Jurkat, Clone E6-1 (cell line): ENCODE measurements around the gene SLC38A4.
"Not testable (repeated sequence)": the region's sequence is repeated elsewhere in the genome, so short reads cannot be mapped to it uniquely, and the experiment has no call there.

Source experiments
- DNase-seq: peaks from one replicate; pipeline ENCODE4 v3.0.0-alpha.2; 2011; ENCODE audit warnings: low read depth, low spot score
- H3K4me3 ChIP-seq: 2 replicates; pipeline ENCODE4 v1.5.1; 2011; ENCODE audit warnings: mild to moderate bottlenecking, low read length, control low read depth, moderate library complexity

SLC38A4 gene

GRCh38 chr12:46785382-46785781 is 40.4 kb downstream of the SLC38A4 start:
- no peak overlapping the region for H3K4me3 ChIP-seq
- DNase-seq: no peak

GRCh38 chr12:46783871-46784270 is 41.9 kb downstream of the SLC38A4 start:
- no peak for DNase-seq
- no peak overlapping the region for H3K4me3 ChIP-seq

GRCh38 chr12:46779879-46780278 is 45.9 kb downstream of the SLC38A4 start:
- H3K4me3 ChIP-seq: no peak overlapping the region
- DNase-seq: no peak

- H3K4me3 ChIP-seq: no peak overlapping the region
- no peak for DNase-seq
Measured at GRCh38 chr12:46779063-46779462, 46.7 kb downstream of the SLC38A4 start.

GRCh38 chr12:46778415-46778814 is 47.4 kb downstream of the SLC38A4 start:
- no peak overlapping the region for H3K4me3 ChIP-seq
- DNase-seq: no peak

- no peak overlapping the region for H3K4me3 ChIP-seq
- no peak for DNase-seq
Measured at GRCh38 chr12:46777587-46777986, 48.2 kb downstream of the SLC38A4 start.

- DNase-seq: no peak
- H3K4me3 ChIP-seq: no peak overlapping the region
Measured at GRCh38 chr12:46775796-46776195, 50.0 kb downstream of the SLC38A4 start.

GRCh38 chr12:46774322-46774633 is 51.5 kb downstream of the SLC38A4 start:
- no peak for DNase-seq
- no peak overlapping the region for H3K4me3 ChIP-seq

GRCh38 chr12:46773586-46774321 is 52.0 kb downstream of the SLC38A4 start:
- DNase-seq: no peak
- H3K4me3 ChIP-seq: no peak overlapping the region

GRCh38 chr12:46771268-46771827 is 54.4 kb downstream of the SLC38A4 start:
- DNase-seq: no peak
- no peak overlapping the region for H3K4me3 ChIP-seq

GRCh38 chr12:46770501-46771183 is 55.2 kb downstream of the SLC38A4 start:
- no peak for DNase-seq
- no peak overlapping the region for H3K4me3 ChIP-seq

- no peak for DNase-seq
- H3K4me3 ChIP-seq: no peak overlapping the region
Measured at GRCh38 chr12:46764005-46764404, 61.8 kb downstream of the SLC38A4 start.

- no peak overlapping the region for H3K4me3 ChIP-seq
- no peak for DNase-seq
Measured at GRCh38 chr12:46763230-46763629, 62.6 kb downstream of the SLC38A4 start.

GRCh38 chr12:46754550-46754949 is 71.2 kb downstream of the SLC38A4 start:
- DNase-seq: no peak
- H3K4me3 ChIP-seq: no peak overlapping the region

- DNase-seq: peak; percentile 14
- no peak overlapping the region for H3K4me3 ChIP-seq
Measured at GRCh38 chr12:46752396-46752795, 73.4 kb downstream of the SLC38A4 start.

- no peak for DNase-seq
- no peak overlapping the region for H3K4me3 ChIP-seq
Measured at GRCh38 chr12:46751173-46751572, 74.6 kb downstream of the SLC38A4 start.

- no peak for DNase-seq
- H3K4me3 ChIP-seq: no peak overlapping the region
Measured at GRCh38 chr12:46749322-46749721, 76.5 kb downstream of the SLC38A4 start.

- no peak overlapping the region for H3K4me3 ChIP-seq
- no peak for DNase-seq
Measured at GRCh38 chr12:46744283-46744682, 81.5 kb downstream of the SLC38A4 start.

GRCh38 chr12:46743456-46743855 is 82.3 kb downstream of the SLC38A4 start:
- H3K4me3 ChIP-seq: no peak overlapping the region
- no peak for DNase-seq

- not testable (repeated sequence) for DNase-seq, H3K4me3 ChIP-seq
Measured at GRCh38 chr12:46742271-46742670, 83.5 kb downstream of the SLC38A4 start.

GRCh38 chr12:46725332-46725731 is 100.5 kb downstream of the SLC38A4 start:
- no peak for DNase-seq
- no peak overlapping the region for H3K4me3 ChIP-seq
